Astrocyte (in vitro differentiated cells and primary cell): ENCODE measurements around the gene LGALS9B. TPM values are rescaled to one million over a fixed set of nuclear protein-coding genes. Genes with fewer than 3 reads are reported as not detected.
"Not testable (repeated sequence)": the region's sequence is repeated elsewhere in the genome, so short reads cannot be mapped to it uniquely, and the experiment has no call there.

ENCODE experiments used
- DNase-seq: peaks from one replicate; pipeline ENCODE4 v3.0.0-alpha.2; 2010; ENCODE audit warnings: low read depth
- FAIRE-seq: peaks from 2 replicates; lab custom pipeline; 2011; peaks lifted over from hg19 to GRCh38; lab: Jason Lieb, UNC
- H2AFZ ChIP-seq: 2 replicates; pipeline ENCODE4 v1.6.0; 2012; ENCODE audit warnings: low read depth, low read length, inconsistent platforms
- H3K27ac ChIP-seq: 2 replicates; pipeline ENCODE4 v1.5.1; 2011; ENCODE audit warnings: low read depth, low read length, inconsistent platforms
- H3K27me3 ChIP-seq: 2 replicates; pipeline ENCODE4 v1.6.0; 2011; ENCODE audit warnings: low read length, inconsistent platforms; ENCODE audit not compliant: insufficient read depth
- H3K36me3 ChIP-seq: 2 replicates; pipeline ENCODE4 v1.5.1; 2011; ENCODE audit warnings: low read length, inconsistent platforms; ENCODE audit not compliant: insufficient read depth
- H3K4me1 ChIP-seq: 2 replicates; pipeline ENCODE4 v1.5.1; 2011; ENCODE audit warnings: low read length, inconsistent platforms; ENCODE audit not compliant: insufficient read depth
- H3K4me2 ChIP-seq: 2 replicates; pipeline ENCODE4 v1.6.0; 2012; ENCODE audit warnings: low read length, inconsistent platforms
- H3K4me3 ChIP-seq: 2 replicates; pipeline ENCODE4 v1.5.1; 2011; ENCODE audit warnings: low read depth, mild to moderate bottlenecking, low read length, inconsistent platforms; ENCODE audit not compliant: insufficient read depth
- H3K79me2 ChIP-seq: 2 replicates; pipeline ENCODE4 v1.6.0; 2012; ENCODE audit warnings: mild to moderate bottlenecking, low read length, inconsistent platforms; ENCODE audit not compliant: insufficient read depth
- H3K9ac ChIP-seq: 2 replicates; pipeline ENCODE4 v1.6.0; 2012; ENCODE audit warnings: mild to moderate bottlenecking, low read length, inconsistent platforms
- H3K9me3 ChIP-seq: 2 replicates; pipeline ENCODE4 v1.5.1; 2012; ENCODE audit warnings: low read depth, mild to moderate bottlenecking, low read length, inconsistent platforms; ENCODE audit not compliant: insufficient read depth
- H4K20me1 ChIP-seq: 2 replicates; pipeline ENCODE4 v1.6.0; 2012; ENCODE audit warnings: low read length, inconsistent platforms; ENCODE audit not compliant: insufficient read depth
- H3K27ac Mint-ChIP-seq: one replicate; pipeline ENCODE4 v1.8.0; 2021; ENCODE audit warnings: mild to moderate bottlenecking, mixed read lengths; ENCODE audit not compliant: unreplicated experiment
- H3K27me3 Mint-ChIP-seq: one replicate; pipeline ENCODE4 v1.8.0; 2021; ENCODE audit warnings: low read depth, mixed read lengths; ENCODE audit not compliant: unreplicated experiment
- H3K36me3 Mint-ChIP-seq: one replicate; pipeline ENCODE4 v1.8.0; 2021; ENCODE audit warnings: low read depth, mixed read lengths; ENCODE audit not compliant: unreplicated experiment
- H3K4me1 Mint-ChIP-seq: one replicate; pipeline ENCODE4 v1.8.0; 2021; ENCODE audit warnings: low read depth, mixed read lengths; ENCODE audit not compliant: unreplicated experiment
- H3K4me3 Mint-ChIP-seq: one replicate; pipeline ENCODE4 v1.8.0; 2021; ENCODE audit warnings: mild to moderate bottlenecking, moderate library complexity, mixed read lengths; ENCODE audit not compliant: unreplicated experiment
- H3K9me3 Mint-ChIP-seq: one replicate; pipeline ENCODE4 v1.8.0; 2021; ENCODE audit warnings: mild to moderate bottlenecking, mixed read lengths; ENCODE audit not compliant: unreplicated experiment
- total RNA-seq: library from RNA; stranded (reverse); gene quantifications from 2 replicates; pipeline ENCODE4 v1.2.1, GENCODE V29; 2021

The LGALS9B gene
- total RNA-seq, 1 donor from 2014 or later = not detected

DNA sequence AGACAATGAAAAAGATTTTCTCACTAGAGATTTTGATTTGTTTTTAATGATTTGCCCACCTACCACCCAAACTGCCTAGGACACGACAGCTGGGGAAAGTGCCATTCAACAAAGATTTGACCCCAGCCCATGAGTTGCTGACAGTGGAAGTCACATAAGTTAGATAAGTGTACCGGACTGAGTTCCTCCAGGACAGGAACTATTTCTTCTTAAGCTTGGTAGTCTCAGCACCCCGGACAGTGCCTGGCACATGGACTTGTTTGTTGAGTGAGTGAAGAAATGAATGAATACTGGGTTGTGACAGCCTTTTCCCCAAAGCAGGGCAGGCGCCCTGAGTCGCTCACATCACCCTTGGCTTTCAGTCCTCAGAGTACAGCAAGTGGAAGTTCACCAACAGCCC, 26.7 kb downstream of the LGALS9B start:
- not testable (repeated sequence) for H3K4me1 Mint-ChIP-seq, H3K27me3 Mint-ChIP-seq, H3K9ac ChIP-seq, H3K9me3 Mint-ChIP-seq, FAIRE-seq, H3K4me1 ChIP-seq, H4K20me1 ChIP-seq, H3K36me3 ChIP-seq, H3K4me2 ChIP-seq, H3K27ac Mint-ChIP-seq, H2AFZ ChIP-seq, DNase-seq, H3K27me3 ChIP-seq, H3K4me3 Mint-ChIP-seq, H3K4me3 ChIP-seq, H3K36me3 Mint-ChIP-seq, H3K79me2 ChIP-seq, H3K27ac ChIP-seq, H3K9me3 ChIP-seq

DNA sequence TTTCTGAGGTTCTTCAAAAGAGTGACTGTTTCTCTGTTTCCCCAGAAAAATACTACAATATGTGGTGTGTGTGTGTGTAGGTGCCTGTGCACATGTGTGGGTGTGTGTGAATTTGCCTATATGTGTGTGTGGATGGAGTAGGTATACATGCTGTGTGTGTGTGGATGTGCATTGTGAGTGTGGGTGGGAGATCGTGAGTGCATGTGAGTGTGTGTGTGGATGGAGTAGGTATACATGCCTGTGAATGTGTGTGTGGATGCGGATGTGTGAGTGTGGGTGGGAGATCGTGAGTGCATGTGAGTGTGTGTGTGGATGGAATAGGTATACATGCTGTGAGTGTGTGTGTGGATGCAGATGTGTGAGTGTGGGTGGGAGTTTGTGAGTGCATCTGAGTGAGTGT, 32.2 kb downstream of the LGALS9B start:
- not testable (repeated sequence) for H3K27me3 ChIP-seq, H3K36me3 ChIP-seq, H3K9me3 ChIP-seq, H3K27ac ChIP-seq, H3K4me3 ChIP-seq, H3K27ac Mint-ChIP-seq, H3K27me3 Mint-ChIP-seq, H3K4me1 Mint-ChIP-seq, H3K9ac ChIP-seq, H3K4me1 ChIP-seq, H3K36me3 Mint-ChIP-seq, H3K4me2 ChIP-seq, H3K9me3 Mint-ChIP-seq, H3K79me2 ChIP-seq, H3K4me3 Mint-ChIP-seq, DNase-seq, H4K20me1 ChIP-seq, H2AFZ ChIP-seq, FAIRE-seq

DNA sequence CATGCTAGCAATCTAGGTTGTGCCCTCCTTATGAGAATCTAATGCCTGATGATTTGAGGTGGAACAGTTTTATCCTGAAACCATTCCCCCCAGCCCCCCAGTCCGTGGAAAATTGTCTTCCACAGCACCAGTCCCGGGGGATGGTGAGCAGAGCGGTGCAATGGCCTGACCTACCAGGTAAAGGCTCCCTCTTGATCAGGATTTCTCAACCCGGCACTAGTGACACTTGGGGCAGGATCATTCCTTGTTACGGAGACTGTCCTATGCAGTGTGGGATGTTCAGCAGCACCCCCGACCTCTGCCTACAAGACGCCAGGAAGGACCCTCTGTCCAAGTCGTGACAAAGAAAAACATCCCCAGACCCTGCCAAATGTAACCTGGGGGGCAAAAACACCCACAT, 34.0 kb downstream of the LGALS9B start:
- H3K4me2 ChIP-seq, H3K4me1 ChIP-seq, H3K4me3 ChIP-seq, H3K27me3 ChIP-seq, H3K27me3 Mint-ChIP-seq, H3K27ac ChIP-seq, H3K27ac Mint-ChIP-seq, H4K20me1 ChIP-seq, H3K36me3 Mint-ChIP-seq, H3K9ac ChIP-seq, H3K4me1 Mint-ChIP-seq, DNase-seq, H3K4me3 Mint-ChIP-seq, H2AFZ ChIP-seq, FAIRE-seq, H3K79me2 ChIP-seq, H3K9me3 Mint-ChIP-seq, H3K9me3 ChIP-seq, H3K36me3 ChIP-seq: not testable (repeated sequence)

DNA sequence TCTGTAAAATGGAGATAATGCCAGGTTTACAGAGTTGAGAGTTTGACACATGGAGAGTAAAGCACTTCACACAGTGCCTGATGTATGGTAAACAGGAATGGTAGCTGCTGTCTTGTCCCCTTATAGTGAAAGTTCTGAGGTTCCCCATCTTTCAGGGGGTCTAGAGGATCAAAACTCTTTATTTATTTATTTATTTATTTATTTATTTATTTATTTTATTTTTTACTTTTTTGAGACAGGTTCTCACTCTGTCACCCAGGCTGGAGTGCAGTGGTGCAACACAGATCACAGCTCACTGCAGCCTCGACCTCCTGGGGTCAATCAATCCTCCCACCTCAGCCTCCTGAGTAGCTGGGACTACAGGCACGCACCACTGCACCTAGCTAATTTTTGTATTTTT, 40.1 kb downstream of the LGALS9B start:
- H3K27ac ChIP-seq, H3K4me3 ChIP-seq, H2AFZ ChIP-seq, H3K9me3 Mint-ChIP-seq, H3K79me2 ChIP-seq, H3K4me1 ChIP-seq, H3K4me1 Mint-ChIP-seq, H3K9ac ChIP-seq, DNase-seq, H3K27ac Mint-ChIP-seq, H3K27me3 Mint-ChIP-seq, FAIRE-seq, H3K4me3 Mint-ChIP-seq, H3K9me3 ChIP-seq, H3K36me3 ChIP-seq, H4K20me1 ChIP-seq, H3K4me2 ChIP-seq, H3K36me3 Mint-ChIP-seq, H3K27me3 ChIP-seq: not testable (repeated sequence)

DNA sequence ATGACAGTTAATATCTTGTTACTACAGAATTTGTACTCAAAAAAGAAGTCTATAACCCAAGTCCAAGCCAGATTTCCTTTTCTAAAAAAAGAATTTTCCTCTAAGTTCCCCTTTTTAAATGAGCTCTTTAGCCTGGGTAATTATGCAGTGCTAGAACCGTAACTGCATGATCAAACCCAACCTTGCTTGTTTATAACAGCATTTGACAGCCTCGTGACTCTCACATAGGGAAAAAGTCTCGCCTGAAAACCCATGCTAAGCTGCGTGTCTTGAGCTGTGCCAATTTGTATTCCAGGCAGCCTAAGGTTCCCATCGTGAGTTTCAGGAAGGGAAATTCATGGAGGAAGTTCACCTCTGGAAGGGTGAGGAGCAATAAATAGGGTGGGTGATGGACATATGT, 44.5 kb downstream of the LGALS9B start:
- DNase-seq, H3K27me3 ChIP-seq, H3K36me3 ChIP-seq, H3K9me3 Mint-ChIP-seq, H3K9me3 ChIP-seq, H3K9ac ChIP-seq, H3K4me1 Mint-ChIP-seq, H3K4me2 ChIP-seq, H3K27ac Mint-ChIP-seq, FAIRE-seq, H2AFZ ChIP-seq, H3K27ac ChIP-seq, H3K36me3 Mint-ChIP-seq, H4K20me1 ChIP-seq, H3K4me1 ChIP-seq, H3K27me3 Mint-ChIP-seq, H3K4me3 ChIP-seq, H3K4me3 Mint-ChIP-seq, H3K79me2 ChIP-seq: not testable (repeated sequence)

DNA sequence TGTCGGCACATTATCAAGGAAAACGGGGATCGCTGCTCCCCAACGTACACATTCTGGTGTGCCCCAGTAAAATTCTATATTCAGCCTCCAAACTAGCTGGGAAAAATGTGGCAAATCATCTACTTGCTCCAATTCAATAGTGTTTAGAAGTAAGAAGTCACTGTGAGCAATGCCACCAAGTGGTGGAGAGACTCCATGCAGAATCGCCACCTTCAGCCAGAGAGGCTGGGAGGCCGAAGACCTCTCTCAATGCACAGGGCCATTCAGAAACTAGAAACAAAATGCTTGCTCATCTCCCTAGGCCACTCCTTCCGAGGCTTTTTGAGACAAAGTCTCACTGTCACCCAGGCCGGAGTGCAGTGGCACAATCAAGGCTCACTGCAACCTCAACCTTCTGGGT, 48.5 kb downstream of the LGALS9B start:
- not testable (repeated sequence) for H4K20me1 ChIP-seq, H3K27ac Mint-ChIP-seq, FAIRE-seq, H3K9me3 ChIP-seq, DNase-seq, H3K36me3 Mint-ChIP-seq, H3K27ac ChIP-seq, H3K4me1 Mint-ChIP-seq, H3K9ac ChIP-seq, H3K4me1 ChIP-seq, H3K4me3 Mint-ChIP-seq, H3K4me3 ChIP-seq, H2AFZ ChIP-seq, H3K27me3 ChIP-seq, H3K9me3 Mint-ChIP-seq, H3K79me2 ChIP-seq, H3K4me2 ChIP-seq, H3K36me3 ChIP-seq, H3K27me3 Mint-ChIP-seq
